Progenitor cell of endocrine pancreas (in vitro differentiated cells): Measurements from ENCODE around the gene SV2B. TPM values are rescaled to one million over a fixed set of nuclear protein-coding genes. Genes with fewer than 3 reads are reported as not detected.

Experiments
- DNase-seq: peaks from one replicate; pipeline ENCODE4 v3.0.0; 2021; ENCODE audit warnings: low spot score; ENCODE audit not compliant: unreplicated experiment
- H3K27ac Mint-ChIP-seq: 2 replicates; pipeline ENCODE4 v1.8.0; 2021; ENCODE audit warnings: mild to moderate bottlenecking, moderate library complexity, mixed read lengths
- H3K27me3 Mint-ChIP-seq: 2 replicates; pipeline ENCODE4 v1.8.0; 2021; ENCODE audit warnings: mixed read lengths
- H3K36me3 Mint-ChIP-seq: 2 replicates; pipeline ENCODE4 v1.8.0; 2022; ENCODE audit warnings: mixed read lengths; ENCODE audit not compliant: insufficient read depth
- H3K4me1 Mint-ChIP-seq: 2 replicates; pipeline ENCODE4 v1.8.0; 2021; ENCODE audit warnings: low read depth, mixed read lengths
- H3K4me3 Mint-ChIP-seq: 2 replicates; pipeline ENCODE4 v1.8.0; 2021; ENCODE audit warnings: low read depth, mild to moderate bottlenecking, moderate library complexity, mixed read lengths
- H3K9me3 Mint-ChIP-seq: 2 replicates; pipeline ENCODE4 v1.8.0; 2021; ENCODE audit warnings: low read depth, mixed read lengths
- total RNA-seq: library from RNA; stranded (reverse); gene quantifications from 2 replicates; pipeline ENCODE4 v1.2.1, GENCODE V29; 2021
- TF ChIP-seq, protein P1 (sequence below): fragments of 200-600 bp; sonication (generic); IDR thresholded peaks from one replicate; pipeline ENCODE4 v1.5.0; 2021; ENCODE audit warnings: antibody characterized with exemption, mild to moderate bottlenecking; ENCODE audit not compliant: unreplicated experiment

SV2B gene
- total RNA-seq, 1 donor from 2014 or later = 19.9 TPM

DNA sequence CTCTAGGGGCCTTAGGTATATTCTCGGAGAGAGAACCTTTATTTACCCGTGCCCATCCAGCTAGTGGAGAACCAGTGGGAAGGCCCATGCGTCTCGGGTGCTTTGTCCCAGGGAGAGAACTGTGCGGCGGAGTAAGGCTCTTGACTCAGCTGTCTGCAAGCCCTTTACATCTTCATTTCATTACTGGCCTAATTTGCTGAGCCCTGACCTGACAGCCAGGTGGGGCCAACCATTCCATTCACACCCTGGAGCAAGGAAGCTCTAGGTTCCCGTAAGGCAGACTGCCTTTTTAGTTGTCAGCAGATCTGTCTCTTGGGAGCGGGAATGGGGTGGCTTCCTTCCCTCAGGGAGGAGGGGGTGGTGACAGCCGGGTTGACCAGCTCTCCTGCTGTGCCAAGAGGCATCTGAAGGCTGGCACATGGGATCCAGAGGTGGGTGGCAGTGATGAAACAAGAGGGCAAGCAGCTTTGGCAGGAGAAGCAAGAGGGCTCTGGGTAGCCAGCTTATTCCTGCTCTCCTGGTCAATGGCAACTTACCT lies 36.4 kb downstream of the SV2B start:
- H3K4me1 Mint-ChIP-seq = peaks cover 2% of the 10 kb centered on the region
- no peak for DNase-seq
- no peak overlapping the region for H3K27ac Mint-ChIP-seq
- H3K36me3 Mint-ChIP-seq = peaks cover 1% of the 10 kb centered on the region
- TF ChIP-seq, protein P1, sequence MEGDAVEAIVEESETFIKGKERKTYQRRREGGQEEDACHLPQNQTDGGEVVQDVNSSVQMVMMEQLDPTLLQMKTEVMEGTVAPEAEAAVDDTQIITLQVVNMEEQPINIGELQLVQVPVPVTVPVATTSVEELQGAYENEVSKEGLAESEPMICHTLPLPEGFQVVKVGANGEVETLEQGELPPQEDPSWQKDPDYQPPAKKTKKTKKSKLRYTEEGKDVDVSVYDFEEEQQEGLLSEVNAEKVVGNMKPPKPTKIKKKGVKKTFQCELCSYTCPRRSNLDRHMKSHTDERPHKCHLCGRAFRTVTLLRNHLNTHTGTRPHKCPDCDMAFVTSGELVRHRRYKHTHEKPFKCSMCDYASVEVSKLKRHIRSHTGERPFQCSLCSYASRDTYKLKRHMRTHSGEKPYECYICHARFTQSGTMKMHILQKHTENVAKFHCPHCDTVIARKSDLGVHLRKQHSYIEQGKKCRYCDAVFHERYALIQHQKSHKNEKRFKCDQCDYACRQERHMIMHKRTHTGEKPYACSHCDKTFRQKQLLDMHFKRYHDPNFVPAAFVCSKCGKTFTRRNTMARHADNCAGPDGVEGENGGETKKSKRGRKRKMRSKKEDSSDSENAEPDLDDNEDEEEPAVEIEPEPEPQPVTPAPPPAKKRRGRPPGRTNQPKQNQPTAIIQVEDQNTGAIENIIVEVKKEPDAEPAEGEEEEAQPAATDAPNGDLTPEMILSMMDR = no peak
- H3K9me3 Mint-ChIP-seq = peaks cover 2% of the 10 kb centered on the region
- H3K27me3 Mint-ChIP-seq = peaks cover 6% of the 10 kb centered on the region
- no peak overlapping the region for H3K4me3 Mint-ChIP-seq

DNA sequence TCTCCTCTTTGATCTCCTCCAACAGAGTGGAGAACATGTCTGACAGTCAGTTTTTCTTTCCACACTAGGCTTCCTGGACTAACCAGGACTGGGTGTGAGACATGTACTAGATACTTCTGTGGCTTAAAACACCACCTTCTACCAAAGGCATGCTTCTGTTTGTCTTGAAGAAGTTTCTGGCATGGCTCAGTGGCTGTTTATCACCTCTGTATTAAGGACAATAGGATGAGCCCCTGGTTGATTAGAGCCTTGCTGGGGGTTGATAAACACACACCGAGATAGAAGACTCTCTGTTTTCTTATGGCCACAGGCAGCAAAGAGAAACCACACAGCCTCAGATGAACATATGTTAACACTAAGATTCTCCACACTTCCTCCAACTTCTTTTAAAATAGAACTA lies 40.5 kb downstream of the SV2B start:
- Mint-ChIP-seq H3K4me3 (no peak overlapping the region), H3K27ac (no peak overlapping the region), H3K9me3 (peaks cover 2% of the 10 kb centered on the region), H3K27me3 (peaks cover 6% of the 10 kb centered on the region), H3K4me1 (peaks cover 17% of the 10 kb centered on the region), H3K36me3 (peaks cover 1% of the 10 kb centered on the region)
- DNase-seq = no peak
- TF ChIP-seq, protein P1 = no peak

DNA sequence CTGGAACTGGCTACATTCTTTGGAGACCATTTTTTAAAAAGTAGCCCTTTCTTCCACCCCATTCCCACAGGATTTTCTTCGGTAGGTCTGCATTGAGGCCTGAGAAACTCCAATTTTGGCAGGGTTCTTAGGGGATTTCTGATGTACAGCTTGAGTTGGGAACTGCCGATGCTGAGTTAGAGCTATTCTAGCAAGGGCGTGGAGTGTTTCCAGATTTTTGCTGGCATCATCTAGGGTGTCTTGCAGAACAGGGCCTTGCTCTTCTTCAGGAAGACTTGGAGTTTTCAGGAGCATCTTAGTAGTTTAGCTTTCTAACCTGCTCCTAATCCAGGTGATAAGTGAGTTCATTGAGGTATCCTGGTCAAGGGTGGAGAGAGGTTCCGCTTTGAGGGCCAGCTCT lies 41.0 kb downstream of the SV2B start:
- peaks cover 17% of the 10 kb centered on the region for H3K4me1 Mint-ChIP-seq
- TF ChIP-seq, protein P1 = no peak
- H3K27me3 Mint-ChIP-seq = peaks cover 6% of the 10 kb centered on the region
- H3K9me3 Mint-ChIP-seq = peaks cover 2% of the 10 kb centered on the region
- H3K36me3 Mint-ChIP-seq = peaks cover 1% of the 10 kb centered on the region
- DNase-seq = no peak
- H3K27ac Mint-ChIP-seq = no peak overlapping the region
- no peak overlapping the region for H3K4me3 Mint-ChIP-seq

DNA sequence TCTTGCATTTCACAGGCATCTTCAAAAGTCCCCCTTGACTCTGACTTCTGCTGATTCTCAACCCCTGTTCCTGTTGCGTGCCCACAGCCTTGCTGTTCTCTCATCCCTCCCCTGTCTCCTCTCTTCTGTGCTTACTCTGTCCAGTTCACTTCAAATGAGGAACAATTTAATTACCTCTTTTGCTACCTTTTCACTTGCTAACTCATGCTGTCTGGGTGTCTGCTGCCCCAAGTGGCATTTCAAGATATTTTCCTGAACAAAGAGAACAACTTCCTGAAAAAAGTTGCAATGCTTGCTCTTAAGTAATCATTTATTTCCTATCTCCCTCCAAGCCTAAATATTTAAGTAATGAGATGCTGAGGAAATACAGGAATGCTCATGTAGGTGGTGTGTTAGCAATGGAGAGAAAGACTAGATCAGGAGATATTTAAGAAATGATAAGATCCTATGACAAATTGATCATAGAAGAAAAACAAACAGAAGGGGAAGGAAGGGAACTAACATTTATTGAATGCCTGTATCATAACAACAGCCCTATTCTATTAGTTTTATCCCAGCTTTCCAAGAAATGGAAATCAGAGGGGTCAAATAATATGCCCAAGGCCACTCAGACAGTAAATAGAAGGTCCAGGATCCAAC lies 42.2 kb downstream of the SV2B start:
- Mint-ChIP-seq H3K27ac (no peak overlapping the region), H3K36me3 (peaks cover 1% of the 10 kb centered on the region), H3K27me3 (peaks cover 6% of the 10 kb centered on the region), H3K4me3 (no peak overlapping the region), H3K4me1 (peaks cover 17% of the 10 kb centered on the region), H3K9me3 (peaks cover 2% of the 10 kb centered on the region)
- DNase-seq = no peak
- TF ChIP-seq, protein P1 = peak; percentile 60

DNA sequence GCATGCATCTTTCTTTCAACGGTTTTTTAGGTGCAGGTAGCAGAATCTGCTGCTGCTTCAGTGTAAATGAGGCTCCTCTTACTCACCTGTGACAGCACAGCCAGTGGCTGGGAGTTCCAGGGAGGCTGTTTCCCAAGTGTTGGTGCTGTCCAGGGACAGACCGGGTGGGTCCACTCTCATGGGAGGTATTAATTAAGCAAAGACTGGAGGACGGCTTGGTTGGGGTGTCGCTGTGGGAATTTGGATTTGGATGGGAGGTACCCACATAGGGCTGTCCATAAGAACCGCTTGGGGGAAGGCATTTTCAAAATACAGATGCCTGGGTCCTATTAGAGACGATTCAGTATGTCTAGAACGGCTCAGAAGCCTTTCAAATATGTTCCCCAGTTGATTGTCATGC lies 42.9 kb downstream of the SV2B start:
- TF ChIP-seq, protein P1 = no peak
- H3K4me1 Mint-ChIP-seq = peaks cover 17% of the 10 kb centered on the region
- H3K27ac Mint-ChIP-seq = no peak overlapping the region
- H3K9me3 Mint-ChIP-seq = peaks cover under 1% of the 10 kb centered on the region
- no peak overlapping the region for H3K4me3 Mint-ChIP-seq
- H3K27me3 Mint-ChIP-seq = peaks cover 6% of the 10 kb centered on the region
- peaks cover under 1% of the 10 kb centered on the region for H3K36me3 Mint-ChIP-seq
- no peak for DNase-seq
